Fibroblast of lung (primary cell): ENCODE data around the gene C2CD4A. TPM values are rescaled to one million over a fixed set of nuclear protein-coding genes. Genes with fewer than 3 reads are reported as not detected.

ENCODE experiments used
- DNase-seq, 2 donors: peaks; one replicate each; pipeline versions ENCODE4 v3.0.0 to v3.0.0-alpha.2; 2010; ENCODE audit warnings: low read depth in 2 of 2
- H2AFZ ChIP-seq: 2 replicates; pipeline ENCODE4 v1.5.1; 2012; ENCODE audit warnings: low read length, control low read depth, inconsistent platforms
- H3K27ac ChIP-seq: 2 replicates; pipeline ENCODE4 v1.5.1; 2011; ENCODE audit warnings: low read length, control low read depth; ENCODE audit not compliant: insufficient read depth
- H3K27me3 ChIP-seq: 2 replicates; pipeline ENCODE4 v1.5.1; 2011; ENCODE audit warnings: mild to moderate bottlenecking, low read length; ENCODE audit not compliant: control insufficient read depth, insufficient read depth
- H3K36me3 ChIP-seq: 2 replicates; pipeline ENCODE4 v1.5.1; 2011; ENCODE audit warnings: low read length; ENCODE audit not compliant: control insufficient read depth, insufficient read depth
- H3K4me1 ChIP-seq: 2 replicates; pipeline ENCODE4 v1.5.1; 2011; ENCODE audit warnings: low read length; ENCODE audit not compliant: control insufficient read depth, insufficient read depth; ENCODE audit errors: extremely low read depth
- H3K4me2 ChIP-seq: 2 replicates; pipeline ENCODE4 v1.5.1; 2011; ENCODE audit warnings: low read length, control low read depth; ENCODE audit not compliant: insufficient read depth; ENCODE audit errors: extremely low read depth
- H3K4me3 ChIP-seq, 4 experiments: fragments of 200-600 bp in 1 of 4; sonication (generic) in 1 of 4; replicated peaks in 1 of 4; 2 replicates each; pipeline ENCODE4 v1.5.1; 2011 to 2016; ENCODE audit warnings: low read length in 4 of 4, low read depth in 3 of 4, mild to moderate bottlenecking in 3 of 4, control low read depth in 2 of 4, inconsistent platforms in 1 of 4, mixed read lengths in 1 of 4; ENCODE audit not compliant: insufficient read depth in 1 of 4; ENCODE audit errors: control extremely low read depth in 1 of 4
- H3K79me2 ChIP-seq: 2 replicates; pipeline ENCODE4 v1.5.1; 2012; ENCODE audit warnings: mild to moderate bottlenecking, low read length, inconsistent platforms; ENCODE audit not compliant: control insufficient read depth, insufficient read depth
- H3K9ac ChIP-seq: 2 replicates; pipeline ENCODE4 v1.5.1; 2011; ENCODE audit warnings: mild to moderate bottlenecking, low read length, control low read depth; ENCODE audit not compliant: insufficient read depth
- H3K9me3 ChIP-seq: 2 replicates; pipeline ENCODE4 v1.5.1; 2012; ENCODE audit warnings: low read depth, low read length; ENCODE audit not compliant: control insufficient read depth, insufficient read depth
- H4K20me1 ChIP-seq: 2 replicates; pipeline ENCODE4 v1.5.1; 2011; ENCODE audit warnings: low read length; ENCODE audit not compliant: control insufficient read depth, insufficient read depth; ENCODE audit errors: extremely low read depth
- EZH2 ChIP-seq: IDR thresholded peaks from 2 replicates; pipeline ENCODE4 v1.5.1; 2012; ENCODE audit warnings: low read length, control low read depth, mild to moderate bottlenecking; ENCODE audit errors: missing control alignments
- polyA minus RNA-seq: library from RNA; depleted of rRNA, polyadenylated mRNA; stranded (reverse); fragments of >200 nt; gene quantifications from 2 replicates; pipeline ENCODE4 v1.2.3, GENCODE V29; 2011; ENCODE audit warnings: low replicate concordance
- polyA plus RNA-seq, 2 donors: library from polyadenylated mRNA; depleted of rRNA in 1 of 2; stranded (reverse) in 1 of 2; unstranded in 1 of 2; fragments of >200 nt; gene quantifications; 2 replicates each; pipeline ENCODE4 v1.2.1, GENCODE V29; 2011 to 2012; ENCODE audit warnings: missing spikeins in 1 of 2
- total RNA-seq: library from RNA; depleted of rRNA; stranded (reverse); fragments of >200 nt; gene quantifications from 2 replicates; pipeline ENCODE4 v1.2.1, GENCODE V29; 2014
- TF ChIP-seq, protein P1 (sequence below), 2 donors: IDR thresholded peaks in 1 of 2; conservative IDR thresholded peaks in 1 of 2; 1 replicate in 1 of 2; 2 replicates in 1 of 2; pipeline ENCODE4 v1.5.1; 2011 to 2012; ENCODE audit warnings: low read length in 2 of 2, control low read depth in 1 of 2, inconsistent platforms in 1 of 2, low read depth in 1 of 2, mild to moderate bottlenecking in 1 of 2

The C2CD4A gene
- total RNA-seq (not detected in 2 replicates), polyA plus RNA-seq (not detected in 2 replicates), polyA minus RNA-seq (not detected in 2 replicates)
- not detected in 2 replicates for polyA plus RNA-seq (2012)

DNA sequence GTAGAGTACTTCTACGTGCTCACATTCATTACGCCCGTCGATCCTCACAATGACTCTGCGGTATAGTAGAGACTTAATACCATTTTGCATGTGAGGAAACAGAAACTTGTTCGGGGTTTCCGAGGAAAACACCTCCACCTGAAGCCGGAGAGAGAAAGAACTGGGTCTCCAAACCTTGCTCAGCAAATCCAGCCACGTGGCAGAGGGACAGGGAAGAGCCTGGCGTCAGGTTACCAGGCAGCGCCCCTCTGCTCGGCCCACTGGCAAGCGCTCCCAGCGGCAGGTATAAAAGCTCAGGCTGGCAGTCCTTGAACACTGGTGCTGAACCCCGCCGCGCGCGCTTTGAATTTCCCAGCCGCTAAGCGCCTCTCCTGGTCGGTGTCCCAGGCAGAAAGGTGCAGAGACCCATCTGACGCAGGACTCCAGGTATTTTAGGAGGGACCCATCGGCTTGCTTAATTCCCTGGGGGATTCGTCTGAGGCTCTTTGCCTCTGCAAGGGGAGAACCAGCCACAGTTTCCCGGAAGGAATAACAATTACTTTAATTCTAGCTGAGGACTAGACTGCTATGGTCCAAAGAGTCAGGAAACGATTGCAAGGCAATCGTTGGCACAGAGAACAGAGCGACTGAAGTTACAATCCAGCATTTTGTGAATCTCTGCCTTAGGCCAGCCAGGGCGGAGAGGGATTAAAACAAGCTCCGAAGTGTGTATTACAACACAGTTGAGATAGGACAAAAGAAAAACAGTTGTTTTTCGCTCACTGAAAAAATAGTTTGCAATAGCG is at the start of gene C2CD4A:
TSS of gene C2CD4A (plus strand) at position 315 of the 785 bp plus-strand sequence. CDS start 637 bp downstream, outside the sequence.
- Histone ChIP-seq H3K9ac (no peak within 1 kb of the TSS), H2AFZ (peak within 1 kb of the TSS; percentile 21), H3K4me1 (no peaks in the 10 kb centered on the region), H3K36me3 (no peaks in the 10 kb centered on the region), H4K20me1 (no peaks in the 10 kb centered on the region), H3K9me3 (no peaks in the 10 kb centered on the region), H3K27me3 (peaks cover 21% of the 10 kb centered on the region), H3K27ac (no peak within 1 kb of the TSS), H3K4me2 (peak within 1 kb of the TSS; percentile 62), H3K79me2 (no peaks in the 10 kb centered on the region), H3K4me3 (peak within 1 kb of the TSS; percentile 10 to 41 (median 28))
- TF ChIP-seq EZH2 = no peak
- TF ChIP-seq, protein P1, sequence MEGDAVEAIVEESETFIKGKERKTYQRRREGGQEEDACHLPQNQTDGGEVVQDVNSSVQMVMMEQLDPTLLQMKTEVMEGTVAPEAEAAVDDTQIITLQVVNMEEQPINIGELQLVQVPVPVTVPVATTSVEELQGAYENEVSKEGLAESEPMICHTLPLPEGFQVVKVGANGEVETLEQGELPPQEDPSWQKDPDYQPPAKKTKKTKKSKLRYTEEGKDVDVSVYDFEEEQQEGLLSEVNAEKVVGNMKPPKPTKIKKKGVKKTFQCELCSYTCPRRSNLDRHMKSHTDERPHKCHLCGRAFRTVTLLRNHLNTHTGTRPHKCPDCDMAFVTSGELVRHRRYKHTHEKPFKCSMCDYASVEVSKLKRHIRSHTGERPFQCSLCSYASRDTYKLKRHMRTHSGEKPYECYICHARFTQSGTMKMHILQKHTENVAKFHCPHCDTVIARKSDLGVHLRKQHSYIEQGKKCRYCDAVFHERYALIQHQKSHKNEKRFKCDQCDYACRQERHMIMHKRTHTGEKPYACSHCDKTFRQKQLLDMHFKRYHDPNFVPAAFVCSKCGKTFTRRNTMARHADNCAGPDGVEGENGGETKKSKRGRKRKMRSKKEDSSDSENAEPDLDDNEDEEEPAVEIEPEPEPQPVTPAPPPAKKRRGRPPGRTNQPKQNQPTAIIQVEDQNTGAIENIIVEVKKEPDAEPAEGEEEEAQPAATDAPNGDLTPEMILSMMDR (conservative IDR thresholded peaks at IDR 0.05 in 1 of 2, IDR thresholded peaks at IDR 0.05 in 1 of 2; ENCODE audit: low read depth in 1 of 2, low read length in 2 of 2) = peak in 1 of 2 donors; percentile 10
- DNase-seq = peak; percentile 41 to 68

GRCh38 chr15:62020576-62021160 is 46.1 kb upstream of the C2CD4A start:
- H3K4me2 ChIP-seq = no peak overlapping the region
- DNase-seq = peak; percentile 20 to 26
- H3K4me1 ChIP-seq = no peaks in the 10 kb centered on the region
- no peak overlapping the region for H3K4me3 ChIP-seq
- H3K9ac ChIP-seq = no peak overlapping the region
- H2AFZ ChIP-seq = no peak overlapping the region
- no peak overlapping the region for H3K27ac ChIP-seq
- H3K79me2 ChIP-seq = no peaks in the 10 kb centered on the region
- TF ChIP-seq, protein P1 (conservative IDR thresholded peaks at IDR 0.05 in 1 of 2, IDR thresholded peaks at IDR 0.05 in 1 of 2; ENCODE audit: low read depth in 1 of 2, low read length in 2 of 2) = no peak
- TF ChIP-seq EZH2 = no peak
- no peaks in the 10 kb centered on the region for H4K20me1 ChIP-seq
- H3K27me3 ChIP-seq = no peaks in the 10 kb centered on the region
- H3K9me3 ChIP-seq = no peaks in the 10 kb centered on the region
- no peaks in the 10 kb centered on the region for H3K36me3 ChIP-seq

DNA sequence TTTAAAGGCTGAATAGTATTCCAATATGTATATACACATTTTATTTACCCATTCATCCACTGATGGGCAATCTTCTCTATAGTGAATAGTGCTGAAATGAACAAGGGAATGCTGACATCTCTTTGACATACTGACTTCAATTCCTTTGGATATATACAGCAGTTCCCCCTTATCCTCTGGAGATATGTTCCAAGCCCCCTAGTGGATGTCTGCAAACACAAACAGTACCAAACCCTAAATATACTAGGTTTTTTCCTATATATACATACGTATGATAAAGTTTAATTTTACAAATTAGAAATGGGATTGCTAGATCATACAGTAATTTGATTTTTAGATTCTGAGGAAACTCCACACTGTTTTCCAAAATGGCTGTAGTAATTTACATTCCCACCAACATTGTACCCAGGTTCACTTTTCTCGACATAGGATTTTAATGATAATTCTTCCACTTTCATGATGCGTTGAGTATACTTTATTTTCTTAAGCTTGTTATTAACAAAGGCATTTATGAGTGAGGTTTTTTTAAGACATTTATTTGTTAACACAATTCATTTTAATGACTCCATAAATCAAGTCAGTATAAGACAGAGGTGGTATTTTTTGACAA is 44.7 kb upstream of the C2CD4A start:
- H3K4me3 ChIP-seq = no peak overlapping the region
- H2AFZ ChIP-seq = no peak overlapping the region
- no peaks in the 10 kb centered on the region for H3K36me3 ChIP-seq
- no peaks in the 10 kb centered on the region for H3K27me3 ChIP-seq
- H4K20me1 ChIP-seq = no peaks in the 10 kb centered on the region
- no peaks in the 10 kb centered on the region for H3K79me2 ChIP-seq
- H3K27ac ChIP-seq = no peak overlapping the region
- no peak for TF ChIP-seq EZH2
- TF ChIP-seq, protein P1 (conservative IDR thresholded peaks at IDR 0.05 in 1 of 2, IDR thresholded peaks at IDR 0.05 in 1 of 2; ENCODE audit: low read depth in 1 of 2, low read length in 2 of 2) = peak in 1 of 2 donors; percentile 41
- H3K4me2 ChIP-seq = no peak overlapping the region
- no peak for DNase-seq
- H3K9me3 ChIP-seq = no peaks in the 10 kb centered on the region
- H3K9ac ChIP-seq = no peak overlapping the region
- no peaks in the 10 kb centered on the region for H3K4me1 ChIP-seq
